RCC 7860 (cell line): ENCODE data around the gene ALG2.
A peak's percentile ranks its signal among the peaks of the same experiment; 100 is the strongest.

Experiments used
- DNase-seq: peaks from one replicate; pipeline ENCODE4 v3.0.0-alpha.2; 2015; ENCODE audit warnings: low spot score
- FAIRE-seq: peaks from 2 replicates; lab custom pipeline; 2012; peaks lifted over from hg19 to GRCh38; lab: Jason Lieb, UNC

The ALG2 gene

GRCh38 chr9:99221621-99222415, at the start of gene ALG2, which contains the start of gene SEC61B:
Gene ALG2 (minus strand): TSS chr9:99221942. CDS start chr9:99221894, 48 bp downstream.
Gene SEC61B (plus strand): TSS chr9:99222282. CDS start chr9:99222364, 82 bp downstream.
- FAIRE-seq (peak; percentile 53), DNase-seq (peak; percentile 84)

GRCh38 chr9:99270491-99270890, 48.7 kb upstream of the ALG2 start:
- DNase-seq (no peak), FAIRE-seq (no peak)

GRCh38 chr9:99269416-99269815, 47.7 kb upstream of the ALG2 start:
- FAIRE-seq (no peak), DNase-seq (no peak)

- DNase-seq (peak; percentile 33), FAIRE-seq (no peak)
Measured at GRCh38 chr9:99266255-99267023, 44.7 kb upstream of the ALG2 start.

- no peak for DNase-seq
- no peak for FAIRE-seq
Measured at GRCh38 chr9:99265691-99266090, 43.9 kb upstream of the ALG2 start.

GRCh38 chr9:99264070-99264680, 42.4 kb upstream of the ALG2 start:
- DNase-seq = no peak
- FAIRE-seq = no peak

- DNase-seq = no peak
Measured at GRCh38 chr9:99262949-99263418, 41.2 kb upstream of the ALG2 start.

GRCh38 chr9:99261923-99262322, 40.2 kb upstream of the ALG2 start:
- FAIRE-seq (no peak), DNase-seq (no peak)

More at GRCh38 chr9:99262949-99263418, 41.2 kb upstream of the ALG2 start:
- FAIRE-seq = no peak

GRCh38 chr9:99259231-99259918, 37.6 kb upstream of the ALG2 start:
- FAIRE-seq (no peak), DNase-seq (no peak)

- FAIRE-seq (no peak), DNase-seq (no peak)
Measured at GRCh38 chr9:99257723-99258389, 36.1 kb upstream of the ALG2 start.

GRCh38 chr9:99255651-99256050, 33.9 kb upstream of the ALG2 start:
- FAIRE-seq (no peak), DNase-seq (no peak)

- no peak for FAIRE-seq
- DNase-seq = no peak
Measured at GRCh38 chr9:99253772-99254431, 32.2 kb upstream of the ALG2 start.

- DNase-seq (no peak), FAIRE-seq (no peak)
Measured at GRCh38 chr9:99253134-99253533, 31.4 kb upstream of the ALG2 start.

- DNase-seq = no peak
- no peak for FAIRE-seq
Measured at GRCh38 chr9:99251157-99251556, 29.4 kb upstream of the ALG2 start.

GRCh38 chr9:99249619-99250018, 27.9 kb upstream of the ALG2 start:
- DNase-seq = peak; percentile 46
- no peak for FAIRE-seq

- no peak for DNase-seq
- no peak for FAIRE-seq
Measured at GRCh38 chr9:99244344-99245260, 22.9 kb upstream of the ALG2 start.

GRCh38 chr9:99241106-99241505, 19.4 kb upstream of the ALG2 start:
- DNase-seq (no peak), FAIRE-seq (no peak)

- no peak for DNase-seq
- no peak for FAIRE-seq
Measured at GRCh38 chr9:99239341-99240060, 17.8 kb upstream of the ALG2 start.
